HG02981 (cell line): ENCODE results near the gene TRIM68.

Source experiments
- ATAC-seq: cut with Tn5 transposase; IDR thresholded peaks from one replicate; pipeline ENCODE4 v1.9.1; 2021; ENCODE audit warnings: mild to moderate bottlenecking, moderate library complexity; ENCODE audit not compliant: unreplicated experiment

The TRIM68 gene

GRCh38 chr11:4606231-4607015 is 1.6 kb downstream of the TRIM68 start:
- no peak for ATAC-seq

GRCh38 chr11:4605057-4605456 is 3.0 kb downstream of the TRIM68 start:
- no peak for ATAC-seq

- ATAC-seq: no peak
These were observed 14.3 kb downstream of the TRIM68 start, which contains the start of gene OR52I1 for GRCh38 chr11:4593739-4594138. Gene OR52I1, plus strand, starts transcription at chr11:4594039. Its CDS starts 0 bp downstream, at chr11:4594039.

- no peak for ATAC-seq
These were observed 19.0 kb downstream of the TRIM68 start for GRCh38 chr11:4589017-4589416.

DNA sequence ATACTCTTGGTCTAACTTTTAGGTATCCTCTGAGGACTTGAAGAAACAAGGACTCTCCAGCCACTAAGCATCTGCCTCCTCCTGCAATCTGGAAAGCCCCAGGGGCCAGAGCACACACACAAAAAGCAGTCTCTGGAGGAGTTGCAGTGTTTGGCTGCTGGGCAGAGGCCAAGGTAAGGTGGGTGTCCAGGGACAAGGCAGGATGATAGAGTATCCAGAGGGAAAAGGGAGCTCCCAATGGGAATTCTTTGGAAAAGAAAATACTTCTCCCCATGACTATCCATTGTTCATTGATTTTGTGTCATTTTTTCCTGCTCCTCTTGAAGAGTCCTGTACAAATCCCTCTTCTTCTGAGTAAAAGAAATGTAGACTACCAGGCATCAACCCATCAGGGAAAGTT is 26.6 kb downstream of the TRIM68 start, which contains the start of gene OR52I2:
OR52I2 (plus strand) TSS at position 301 of the 400 bp plus-strand sequence.
- no peak for ATAC-seq

GRCh38 chr11:4580124-4580523 is 27.9 kb downstream of the TRIM68 start:
- no peak for ATAC-seq

- ATAC-seq: no peak
These were observed 29.4 kb downstream of the TRIM68 start for GRCh38 chr11:4578624-4579023.

GRCh38 chr11:4577761-4578160 is 30.3 kb downstream of the TRIM68 start:
- no peak for ATAC-seq

DNA sequence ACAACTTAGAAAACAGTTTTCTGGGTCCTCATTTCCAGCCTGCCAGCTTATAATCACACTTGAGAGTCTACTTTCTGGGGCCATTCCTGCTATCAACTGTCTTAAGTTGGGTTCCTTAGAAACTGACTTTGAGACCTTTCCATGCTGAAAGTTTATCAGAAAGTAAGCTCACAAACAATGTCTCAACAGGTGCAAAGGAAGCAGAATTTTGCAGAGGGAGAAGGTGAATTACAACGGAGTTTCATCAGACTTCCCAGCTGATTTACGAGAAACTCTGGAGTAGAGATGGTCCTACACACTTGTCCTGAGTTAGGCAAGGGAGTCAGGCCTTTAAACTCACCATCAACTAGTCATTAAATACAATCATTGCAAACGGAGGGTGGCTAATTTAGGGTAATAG is 31.2 kb downstream of the TRIM68 start:
- ATAC-seq: no peak

GRCh38 chr11:4569075-4569474 is 39.0 kb downstream of the TRIM68 start:
- no peak for ATAC-seq

GRCh38 chr11:4565371-4565770 is 42.7 kb downstream of the TRIM68 start:
- ATAC-seq: no peak

DNA sequence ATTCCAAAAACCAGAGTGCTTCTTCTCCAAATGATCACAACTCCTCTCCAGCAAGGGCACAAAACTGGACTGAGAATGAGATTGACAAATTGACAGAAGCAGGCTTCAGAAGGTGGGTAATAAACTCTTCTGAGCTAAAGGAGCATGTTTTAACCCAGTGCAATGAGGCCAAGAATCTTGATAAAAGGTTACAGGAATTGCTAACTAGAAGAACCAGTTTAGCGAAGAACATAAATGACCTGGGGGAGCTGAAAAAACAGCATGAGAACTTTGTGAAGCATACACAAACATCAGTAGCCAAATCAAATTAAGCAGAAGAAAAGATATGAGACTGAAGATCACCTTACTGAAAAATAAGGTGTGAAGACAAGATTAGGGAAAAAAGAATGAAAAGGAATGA is 47.6 kb downstream of the TRIM68 start:
- no peak for ATAC-seq

DNA sequence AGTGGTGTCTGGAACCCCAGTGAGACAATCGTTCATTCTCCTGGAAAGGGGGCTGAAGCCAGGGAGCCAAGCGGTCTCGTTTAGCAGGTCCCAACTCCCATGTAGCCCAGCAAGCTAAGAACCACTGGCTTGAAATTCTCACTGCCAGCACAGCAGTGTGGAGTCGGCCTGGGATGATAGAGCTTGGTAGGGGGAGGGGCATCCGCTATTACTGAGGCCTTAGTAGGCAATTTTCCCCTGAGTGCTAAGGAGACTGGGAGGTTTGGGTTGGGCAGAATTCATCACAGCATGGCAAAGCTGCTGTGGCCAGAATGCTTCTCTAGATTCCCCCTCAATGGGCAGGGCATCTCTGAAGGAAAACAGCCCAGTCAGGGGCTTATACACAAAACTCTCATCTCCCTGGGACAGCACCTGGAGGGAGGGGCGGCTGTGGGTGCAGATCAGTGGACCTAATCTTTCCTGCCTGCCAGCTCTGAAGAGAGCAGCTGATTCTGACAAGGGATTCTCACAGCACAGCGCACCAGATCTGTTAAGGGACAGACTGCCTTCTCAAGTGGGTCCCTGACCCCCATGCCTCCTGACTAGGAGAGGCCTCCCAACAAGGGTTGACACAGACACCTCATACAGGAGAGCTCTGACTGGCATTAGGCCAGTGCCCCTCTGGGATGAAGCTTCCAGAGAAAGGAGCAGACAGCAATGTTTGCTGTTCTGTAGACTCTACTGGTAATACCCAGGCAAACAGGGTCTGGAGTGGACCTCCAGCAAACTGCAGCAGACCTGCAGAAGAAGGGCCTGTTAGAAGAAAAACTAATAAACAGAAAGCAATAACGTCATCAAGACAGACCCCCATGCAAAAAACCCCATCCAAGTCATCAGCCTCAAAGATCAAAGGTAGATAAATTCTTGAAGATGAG is 48.2 kb downstream of the TRIM68 start:
- ATAC-seq: no peak

DNA sequence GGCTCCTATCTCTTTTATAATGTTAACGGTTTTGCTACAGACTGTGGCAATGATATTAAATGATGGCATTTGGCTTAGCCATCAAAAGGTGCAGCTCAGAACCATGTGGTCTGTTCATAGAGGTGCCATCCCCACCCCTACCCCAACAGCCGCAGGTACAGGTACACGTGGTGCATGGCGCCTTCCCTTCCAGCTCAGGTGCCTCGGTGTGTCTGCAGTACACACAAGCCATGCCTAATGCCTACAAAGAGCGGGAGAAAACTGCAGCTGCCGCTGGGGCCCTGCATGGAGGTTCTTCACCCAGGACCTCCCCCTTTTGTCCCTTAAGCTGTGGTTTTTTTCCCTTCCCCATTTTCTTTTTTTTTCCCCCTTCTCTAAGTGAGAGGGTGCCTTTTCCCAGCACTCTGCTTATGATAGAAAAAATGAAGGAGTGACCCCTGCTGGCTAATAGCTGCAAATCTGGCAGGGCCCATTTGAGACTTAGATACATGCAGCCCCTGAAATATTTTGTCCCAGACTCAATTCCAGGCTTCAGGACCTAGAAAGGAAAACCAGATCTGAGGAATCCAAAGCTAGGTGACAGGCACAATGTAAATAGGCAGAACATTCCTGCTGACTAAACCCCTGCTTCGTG is 56.6 kb downstream of the TRIM68 start:
- no peak for ATAC-seq
